Fibroblast of skin of abdomen (primary cell): ENCODE results near the gene GLRX.
A peak's percentile ranks its signal among the peaks of the same experiment; 100 is the strongest.

Experiments used
- DNase-seq: peaks from one replicate; pipeline ENCODE4 v3.0.0-alpha.2; 2013

Gene GLRX

GRCh38 chr5:95779611-95780010 is 42.9 kb downstream of the GLRX start:
- DNase-seq = no peak

DNA sequence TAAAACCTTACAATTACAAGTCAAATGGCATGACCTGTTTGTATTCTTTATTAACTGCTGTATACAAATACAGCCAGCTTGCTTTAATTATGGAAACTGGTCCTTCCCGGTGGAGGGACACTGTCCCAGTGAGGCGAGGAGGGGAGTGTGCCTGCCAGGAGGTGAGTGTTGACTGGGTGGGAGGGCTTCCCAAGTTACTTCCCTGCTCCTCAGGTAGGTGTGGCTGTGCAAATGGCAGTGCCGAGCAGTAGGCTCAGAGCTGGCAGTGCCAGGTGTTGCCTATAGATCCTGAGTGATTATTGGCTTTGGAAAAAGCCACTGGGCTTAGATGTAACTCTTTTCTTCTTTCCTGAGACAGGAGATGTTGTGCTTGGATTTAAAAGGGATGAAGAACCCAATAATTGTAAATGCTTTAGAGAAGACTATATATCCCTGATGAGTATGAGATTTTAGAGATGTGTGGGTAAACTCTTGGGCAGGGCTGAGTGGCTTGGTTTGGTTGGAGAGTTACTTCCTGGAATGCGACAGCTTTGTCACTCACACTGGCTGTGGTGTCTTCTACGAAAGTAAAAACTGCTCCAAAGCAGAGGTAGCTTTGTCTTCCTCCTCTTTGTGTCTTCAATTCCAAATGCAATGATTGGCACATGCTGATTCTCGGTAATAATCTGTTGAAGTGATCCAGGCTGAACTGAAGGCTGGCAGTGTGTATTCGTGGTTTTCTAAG is 43.7 kb downstream of the GLRX start:
- DNase-seq = no peak

DNA sequence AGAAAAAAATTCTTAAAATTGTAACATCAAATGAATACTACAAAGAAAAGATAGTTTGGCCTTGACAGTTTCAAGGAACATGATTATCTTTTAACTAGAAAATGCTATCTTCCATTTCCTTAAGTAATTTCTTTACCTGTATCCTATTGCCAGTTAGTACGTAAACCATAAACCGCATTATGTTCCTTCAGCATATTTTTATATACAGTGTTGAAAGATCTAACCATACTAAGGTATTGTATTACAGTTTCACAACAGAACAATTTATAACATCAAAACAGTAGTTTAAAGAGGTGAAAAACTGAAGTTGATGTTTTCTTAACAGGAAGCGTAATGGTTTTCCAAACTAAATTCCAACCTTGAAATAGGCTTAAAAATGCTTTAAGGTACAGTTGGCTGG is 45.1 kb downstream of the GLRX start:
- no peak for DNase-seq

- peak; percentile 93 for DNase-seq
Measured at GRCh38 chr5:95773335-95774059, 49.0 kb downstream of the GLRX start.

GRCh38 chr5:95771892-95772291 is 50.6 kb downstream of the GLRX start:
- DNase-seq = no peak

DNA sequence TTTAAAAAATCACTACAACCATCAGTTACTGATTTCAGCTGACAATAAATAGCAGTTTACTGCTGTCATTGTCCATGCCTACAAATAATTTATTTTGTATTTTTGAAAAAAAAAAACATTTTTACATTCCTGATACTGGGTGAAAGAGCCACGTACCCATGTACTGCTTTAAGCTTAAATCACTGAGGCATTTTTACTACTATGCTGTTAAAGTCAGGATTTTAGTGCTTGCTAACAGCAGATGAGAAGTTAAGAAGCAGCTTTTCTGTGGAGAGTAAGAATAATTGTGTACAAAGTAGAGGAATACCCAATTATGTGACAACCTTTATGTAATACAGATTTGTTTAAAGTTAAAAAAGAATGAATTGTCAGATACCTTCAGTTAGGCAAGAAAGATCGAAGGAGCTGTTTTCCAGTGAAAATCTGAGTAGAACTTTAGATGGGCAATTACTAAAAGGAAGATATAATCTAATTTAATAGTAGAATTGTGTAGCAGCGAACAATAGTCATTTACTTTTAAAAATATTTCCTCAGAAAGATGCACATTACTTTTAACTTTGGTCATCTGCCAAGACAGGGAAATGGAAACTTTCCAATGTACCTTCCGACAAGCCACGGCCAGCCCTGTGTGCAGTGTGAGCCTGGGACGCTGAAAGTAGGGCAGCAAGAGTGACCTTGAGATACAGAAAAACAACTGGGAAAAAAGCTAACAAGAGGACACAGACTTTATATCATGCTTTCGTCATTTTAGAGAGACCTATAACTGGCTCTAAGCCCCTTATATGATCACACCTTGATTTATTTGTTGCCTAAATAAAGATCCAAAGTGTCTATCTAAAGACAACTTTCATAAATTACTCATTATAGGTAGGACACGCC is 51.5 kb downstream of the GLRX start:
- no peak for DNase-seq

GRCh38 chr5:95768731-95769130 is 53.8 kb downstream of the GLRX start:
- no peak for DNase-seq

- no peak for DNase-seq
Measured at GRCh38 chr5:95763941-95764340, 58.6 kb downstream of the GLRX start.
